CD4-positive, alpha-beta T cell (primary cell): ENCODE results near the gene ELSPBP1. TPM values are rescaled to one million over a fixed set of nuclear protein-coding genes. Genes with fewer than 3 reads are reported as not detected.

Experiments
- ATAC-seq: fragments of 200-7000 bp; cut with Tn5 transposase; one replicate; pipeline ENCODE4 v1.10.0; 2022; ENCODE audit warnings: mild to moderate bottlenecking; ENCODE audit not compliant: poor library complexity
- CTCF ChIA-PET: fragments of 350-600 bp; sonication (Branson Sonifier 250); formaldehyde crosslinking; loops from one replicate; lab custom pipeline; 2021; ENCODE audit warnings: antibody characterized with exemption, inconsistent platforms; lab: Charles Lee
- POLR2A ChIA-PET: fragments of 350-600 bp; sonication (Branson Sonifier 250); formaldehyde crosslinking; loops from one replicate; lab custom pipeline; 2021; ENCODE audit warnings: antibody characterized with exemption, inconsistent platforms; lab: Charles Lee
- DNase-seq, 14 experiments: peaks; one replicate each; pipeline ENCODE4 v3.0.0-alpha.2; 2013 to 2020; ENCODE audit warnings: mixed read lengths in 2 of 14
- H3K27ac ChIP-seq, 2 donors: one replicate each; pipeline versions ENCODE4 v1.5.1 to v1.7.0; 2013; ENCODE audit warnings: low read length in 2 of 2, low read depth in 1 of 2, mild to moderate bottlenecking in 1 of 2
- H3K27me3 ChIP-seq, 2 experiments: 1 replicate in 1 of 2; 2 replicates in 1 of 2; pipeline versions ENCODE4 v1.6.1 to v1.7.0; 2013; ENCODE audit warnings: low read length in 2 of 2, control low read depth in 1 of 2, mild to moderate bottlenecking in 1 of 2, moderate library complexity in 1 of 2; ENCODE audit not compliant: insufficient read depth in 2 of 2, control insufficient read depth in 1 of 2
- H3K36me3 ChIP-seq: one replicate; pipeline ENCODE4 v1.6.1; 2013; ENCODE audit warnings: low read length, control low read depth; ENCODE audit not compliant: insufficient read depth
- H3K4me1 ChIP-seq: one replicate; pipeline ENCODE4 v1.6.1; 2013; ENCODE audit warnings: low read length, control low read depth; ENCODE audit not compliant: insufficient read depth
- H3K4me3 ChIP-seq: one replicate; pipeline ENCODE4 v1.5.1; 2013; ENCODE audit warnings: mild to moderate bottlenecking, low read length, moderate library complexity
- H3K9me3 ChIP-seq, 2 experiments: 1 replicate in 1 of 2; 2 replicates in 1 of 2; pipeline versions ENCODE4 v1.6.1 to v1.7.0; 2013; ENCODE audit warnings: low read length in 2 of 2, mild to moderate bottlenecking in 2 of 2, control low read depth in 1 of 2, moderate library complexity in 1 of 2; ENCODE audit not compliant: control insufficient read depth in 1 of 2, insufficient read depth in 1 of 2
- H3K27ac Mint-ChIP-seq: one replicate; pipeline ENCODE4 v1.8.0; 2020; ENCODE audit warnings: mixed read lengths
- H3K27me3 Mint-ChIP-seq: one replicate; pipeline ENCODE4 v1.8.0; 2021; ENCODE audit warnings: mixed read lengths
- H3K36me3 Mint-ChIP-seq: one replicate; pipeline ENCODE4 v1.8.0; 2021; ENCODE audit warnings: low read depth, mixed read lengths
- H3K4me1 Mint-ChIP-seq: one replicate; pipeline ENCODE4 v1.8.0; 2021; ENCODE audit warnings: low read depth, mixed read lengths
- H3K4me3 Mint-ChIP-seq: one replicate; pipeline ENCODE4 v1.8.0; 2020; ENCODE audit warnings: mild to moderate bottlenecking, mixed read lengths
- H3K9me3 Mint-ChIP-seq: one replicate; pipeline ENCODE4 v1.8.0; 2020; ENCODE audit warnings: mixed read lengths
- CTCF ChIP-seq: fragments of 200-600 bp; IDR thresholded peaks from one replicate; pipeline ENCODE4 v1.8.0; 2022; ENCODE audit warnings: antibody characterized with exemption, mild to moderate bottlenecking
- intact Hi-C, 2 experiments: fragments of 100-400 bp; cut with DNase I in 1 of 2; cut with micrococcal nuclease in 1 of 2; formaldehyde crosslinking; loops; one replicate each; pipeline versions ENCODE4 v1.15.1 to v1.9.0; 2023 to 2025; cut with DNase I, micrococcal nuclease
- total RNA-seq, 174 experiments: library from RNA in 2 of 174; stranded (reverse) in 2 of 174; gene quantifications; one replicate each; pipeline ENCODE4 v1.2.3 and lab custom pipeline; 2021 to 2026

The ELSPBP1 gene
- total RNA-seq, 2 experiments from 2014 or later: not detected

DNA sequence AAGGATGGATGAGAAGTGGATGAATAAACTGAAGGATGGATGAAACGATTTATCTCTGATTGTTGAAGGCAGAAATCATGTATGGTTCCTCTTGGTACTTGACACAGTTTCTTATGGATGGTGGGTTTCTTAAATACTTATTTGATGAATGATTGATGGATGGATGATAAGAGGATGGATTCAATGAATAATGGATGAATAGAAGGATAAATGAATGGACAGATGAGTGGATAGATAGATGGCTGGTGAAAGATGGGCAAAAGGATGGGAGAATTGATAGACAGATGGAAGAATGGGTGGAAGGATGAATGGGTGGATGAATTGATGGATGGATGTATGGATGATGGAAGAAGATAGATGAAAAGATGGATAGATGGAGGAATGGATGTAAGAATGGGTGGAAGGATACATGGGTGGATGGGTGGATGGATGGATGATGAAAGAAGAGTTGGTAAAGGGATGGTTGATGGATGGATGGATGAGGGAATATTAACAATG is 1.8 kb downstream of the ELSPBP1 start:
- no peaks in the 10 kb centered on the region for H3K9me3 ChIP-seq
- intact Hi-C loops: no loop called here
- H3K4me3 Mint-ChIP-seq: no peak overlapping the region
- no peak for DNase-seq
- H3K4me1 ChIP-seq: no peaks in the 10 kb centered on the region
- ATAC-seq: no peak
- no peaks in the 10 kb centered on the region for H3K36me3 ChIP-seq
- TF ChIP-seq CTCF: no peak
- H3K4me1 Mint-ChIP-seq: no peaks in the 10 kb centered on the region
- H3K27me3 Mint-ChIP-seq: peaks cover 23% of the 10 kb centered on the region
- H3K27ac ChIP-seq: no peak overlapping the region
- no peak overlapping the region for H3K4me3 ChIP-seq
- H3K36me3 Mint-ChIP-seq: no peaks in the 10 kb centered on the region
- no peak overlapping the region for H3K27ac Mint-ChIP-seq
- peaks cover 5 to 12% of the 10 kb centered on the region in 2 experiments for H3K27me3 ChIP-seq
- CTCF ChIA-PET: no interaction called here
- H3K9me3 Mint-ChIP-seq: no peaks in the 10 kb centered on the region
- POLR2A ChIA-PET: no interaction called here

GRCh38 chr19:47998800-47999199 is 4.4 kb downstream of the ELSPBP1 start:
- H3K36me3 ChIP-seq: no peaks in the 10 kb centered on the region
- Mint-ChIP-seq H3K4me3 (no peak overlapping the region), H3K27me3 (peaks cover 37% of the 10 kb centered on the region), H3K9me3 (no peaks in the 10 kb centered on the region), H3K27ac (no peak overlapping the region), H3K4me1 (no peaks in the 10 kb centered on the region), H3K36me3 (no peaks in the 10 kb centered on the region)
- ATAC-seq (no peak), DNase-seq (no peak)
- no peak overlapping the region for H3K27ac ChIP-seq
- H3K9me3 ChIP-seq: no peaks in the 10 kb centered on the region
- CTCF ChIA-PET: no interaction called here
- POLR2A ChIA-PET: no interaction called here
- no peak overlapping the region for H3K4me3 ChIP-seq
- H3K27me3 ChIP-seq: peaks cover 3 to 10% of the 10 kb centered on the region in 2 experiments
- TF ChIP-seq CTCF: no peak
- no peaks in the 10 kb centered on the region for H3K4me1 ChIP-seq
- intact Hi-C loops: no loop called here

DNA sequence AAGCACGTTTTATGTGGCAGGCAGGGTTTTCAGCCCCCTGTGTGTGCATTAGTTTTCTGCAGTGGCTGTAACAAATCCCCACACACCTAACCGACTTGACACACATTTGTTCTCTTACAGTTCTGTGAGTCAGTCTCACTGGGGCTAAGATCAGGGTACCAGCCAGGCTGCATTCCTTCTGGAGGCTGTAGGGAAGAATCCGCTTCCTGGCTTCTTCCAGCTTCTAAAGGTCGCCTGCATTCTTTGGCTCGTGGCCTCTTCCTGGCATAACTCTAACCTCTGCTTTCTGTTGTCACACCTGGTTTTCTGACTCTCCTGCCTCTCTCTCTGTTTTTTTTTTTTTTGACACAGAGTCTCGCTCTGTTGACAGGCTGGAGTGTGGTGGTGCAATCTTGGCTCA is 6.4 kb downstream of the ELSPBP1 start:
- POLR2A ChIA-PET: no interaction called here
- no peaks in the 10 kb centered on the region for H3K36me3 Mint-ChIP-seq

More for the DNA sequence above, 6.4 kb downstream of the ELSPBP1 start:
- DNase-seq (no peak), ATAC-seq (no peak)
- Histone ChIP-seq H3K27me3 (peaks cover 0 to 5% of the 10 kb centered on the region in 2 experiments), H3K36me3 (no peaks in the 10 kb centered on the region), H3K4me3 (no peak overlapping the region), H3K9me3 (no peaks in the 10 kb centered on the region), H3K27ac (no peak overlapping the region), H3K4me1 (no peaks in the 10 kb centered on the region)
- H3K4me1 Mint-ChIP-seq: no peaks in the 10 kb centered on the region
- H3K27me3 Mint-ChIP-seq: peaks cover 40% of the 10 kb centered on the region
- CTCF ChIA-PET: no interaction called here
- no peak for TF ChIP-seq CTCF
- H3K27ac Mint-ChIP-seq: no peak overlapping the region
- H3K9me3 Mint-ChIP-seq: no peaks in the 10 kb centered on the region
- H3K4me3 Mint-ChIP-seq: no peak overlapping the region
- intact Hi-C loops: no loop called here
